HEK293 (cell line): ENCODE measurements around the gene LCN12.
A peak's percentile ranks its signal among the peaks of the same experiment; 100 is the strongest.

ENCODE experiments used
- CTCF ChIA-PET: fragments of 350-600 bp; formaldehyde crosslinking; extraction: SDS; loops from one replicate; lab custom pipeline; 2021; ENCODE audit warnings: antibody characterized with exemption; lab: Yijun Ruan, JAX
- POLR2A ChIA-PET: fragments of 300-600 bp; formaldehyde crosslinking; extraction: SDS; loops from one replicate; lab custom pipeline; 2020; ENCODE audit warnings: antibody characterized with exemption, inconsistent platforms; lab: Yijun Ruan, JAX
- H3K27ac ChIP-seq: fragments of 200-500 bp; sonication (Bioruptor generic); 2 replicates; pipeline ENCODE4 v1.5.1; 2014; ENCODE audit warnings: low read depth, low read length, control low read depth, inconsistent platforms; ENCODE audit errors: extremely low read depth
- H3K36me3 ChIP-seq, 2 experiments: fragments of 200-500 bp in 1 of 2; sonication (Bioruptor generic) in 1 of 2; 1 replicate in 1 of 2; 2 replicates in 1 of 2; pipeline ENCODE4 v1.5.1; 2014 to 2017; ENCODE audit warnings: inconsistent platforms in 2 of 2, low read length in 2 of 2; ENCODE audit not compliant: control insufficient read depth in 2 of 2, insufficient read depth in 1 of 2
- H3K4me1 ChIP-seq: fragments of 200-500 bp; sonication (Bioruptor generic); 2 replicates; pipeline ENCODE4 v1.5.1; 2014; ENCODE audit warnings: mild to moderate bottlenecking, low read length, inconsistent platforms; ENCODE audit not compliant: control insufficient read depth, insufficient read depth
- H3K4me3 ChIP-seq: 2 replicates; pipeline ENCODE4 v1.5.1; 2011; ENCODE audit warnings: low read depth, mild to moderate bottlenecking, control low read depth, low read length, moderate library complexity
- H3K9me3 ChIP-seq: fragments of 200-500 bp; sonication (Bioruptor generic); 2 replicates; pipeline ENCODE4 v1.5.1; 2014; ENCODE audit warnings: low read depth, low read length, inconsistent platforms; ENCODE audit not compliant: control insufficient read depth, insufficient read depth
- TCF7L2 ChIP-seq: IDR thresholded peaks from 2 replicates; pipeline ENCODE4 v1.6.1; 2011; ENCODE audit warnings: low read depth, mild to moderate bottlenecking, inconsistent platforms, low read length, moderate library complexity, borderline replicate concordance
- ZBTB1 ChIP-seq: fragments of 450-650 bp; formaldehyde crosslinking; IDR thresholded peaks from 2 replicates; pipeline ENCODE4 v1.5.1; 2016; ENCODE audit warnings: missing biosample characterization, missing genetic modification characterization
- ZFP69B ChIP-seq: fragments of 450-650 bp; formaldehyde crosslinking; IDR thresholded peaks from 2 replicates; pipeline ENCODE4 v1.5.1; 2016; ENCODE audit warnings: missing biosample characterization, missing genetic modification characterization
- ZNF138 ChIP-seq: fragments of 450-650 bp; formaldehyde crosslinking; IDR thresholded peaks from 2 replicates; pipeline ENCODE4 v1.5.1; 2016; ENCODE audit warnings: missing biosample characterization, missing genetic modification characterization, borderline replicate concordance
- ZNF394 ChIP-seq: fragments of 450-650 bp; formaldehyde crosslinking; IDR thresholded peaks from 2 replicates; pipeline ENCODE4 v1.5.1; 2016; ENCODE audit warnings: missing biosample characterization, missing genetic modification characterization, mild to moderate bottlenecking, moderate library complexity, borderline replicate concordance
- ZNF561 ChIP-seq: fragments of 450-650 bp; IDR thresholded peaks from 2 replicates; pipeline ENCODE4 v1.5.1; 2018; ENCODE audit warnings: missing biosample characterization, missing genetic modification characterization, borderline replicate concordance
- ZNF654 ChIP-seq: fragments of 450-650 bp; formaldehyde crosslinking; IDR thresholded peaks from 2 replicates; pipeline ENCODE4 v1.5.1; 2016; ENCODE audit warnings: low read depth, missing biosample characterization, missing genetic modification characterization
- ZNF660 ChIP-seq: fragments of 450-650 bp; IDR thresholded peaks from 2 replicates; pipeline ENCODE4 v1.5.1; 2018; ENCODE audit warnings: missing biosample characterization, mild to moderate bottlenecking, missing genetic modification characterization
- ZNF664 ChIP-seq: fragments of 450-650 bp; formaldehyde crosslinking; IDR thresholded peaks from 2 replicates; pipeline ENCODE4 v1.5.1; 2016; ENCODE audit warnings: missing biosample characterization, missing genetic modification characterization
- ZNF843 ChIP-seq: fragments of 450-650 bp; formaldehyde crosslinking; IDR thresholded peaks from 2 replicates; pipeline ENCODE4 v1.5.1; 2016; ENCODE audit warnings: missing biosample characterization, missing genetic modification characterization
- ZXDB ChIP-seq: fragments of 450-650 bp; formaldehyde crosslinking; IDR thresholded peaks from 2 replicates; pipeline ENCODE4 v1.5.1; 2016; ENCODE audit warnings: missing biosample characterization, missing genetic modification characterization
- TF ChIP-seq, protein P1 (sequence below): fragments of 450-650 bp; formaldehyde crosslinking; IDR thresholded peaks from 2 replicates; pipeline ENCODE4 v1.5.1; 2017; ENCODE audit warnings: missing biosample characterization, missing genetic modification characterization
- TF ChIP-seq, protein P2 (sequence below): fragments of 450-650 bp; IDR thresholded peaks from 2 replicates; pipeline ENCODE4 v1.5.1; 2018; ENCODE audit warnings: missing biosample characterization, missing genetic modification characterization
- TF ChIP-seq, protein P3 (sequence below): fragments of 450-650 bp; formaldehyde crosslinking; IDR thresholded peaks from 2 replicates; pipeline ENCODE4 v1.5.1; 2016; ENCODE audit warnings: missing biosample characterization, missing genetic modification characterization, low read depth
- TF ChIP-seq, protein P4 (sequence below): fragments of 450-650 bp; formaldehyde crosslinking; IDR thresholded peaks from 2 replicates; pipeline ENCODE4 v1.5.1; 2017; ENCODE audit warnings: missing biosample characterization, missing genetic modification characterization
- TF ChIP-seq, protein P5 (sequence below): fragments of 450-650 bp; formaldehyde crosslinking; optimal IDR thresholded peaks from 2 replicates; pipeline ENCODE3; 2016; ENCODE audit warnings: missing biosample characterization, mild to moderate bottlenecking, missing genetic modification characterization
- TF ChIP-seq, protein P6 (sequence below): fragments of 450-650 bp; formaldehyde crosslinking; IDR thresholded peaks from 2 replicates; pipeline ENCODE4 v1.5.1; 2016; ENCODE audit warnings: missing biosample characterization, missing genetic modification characterization, borderline replicate concordance

LCN12 gene

DNA sequence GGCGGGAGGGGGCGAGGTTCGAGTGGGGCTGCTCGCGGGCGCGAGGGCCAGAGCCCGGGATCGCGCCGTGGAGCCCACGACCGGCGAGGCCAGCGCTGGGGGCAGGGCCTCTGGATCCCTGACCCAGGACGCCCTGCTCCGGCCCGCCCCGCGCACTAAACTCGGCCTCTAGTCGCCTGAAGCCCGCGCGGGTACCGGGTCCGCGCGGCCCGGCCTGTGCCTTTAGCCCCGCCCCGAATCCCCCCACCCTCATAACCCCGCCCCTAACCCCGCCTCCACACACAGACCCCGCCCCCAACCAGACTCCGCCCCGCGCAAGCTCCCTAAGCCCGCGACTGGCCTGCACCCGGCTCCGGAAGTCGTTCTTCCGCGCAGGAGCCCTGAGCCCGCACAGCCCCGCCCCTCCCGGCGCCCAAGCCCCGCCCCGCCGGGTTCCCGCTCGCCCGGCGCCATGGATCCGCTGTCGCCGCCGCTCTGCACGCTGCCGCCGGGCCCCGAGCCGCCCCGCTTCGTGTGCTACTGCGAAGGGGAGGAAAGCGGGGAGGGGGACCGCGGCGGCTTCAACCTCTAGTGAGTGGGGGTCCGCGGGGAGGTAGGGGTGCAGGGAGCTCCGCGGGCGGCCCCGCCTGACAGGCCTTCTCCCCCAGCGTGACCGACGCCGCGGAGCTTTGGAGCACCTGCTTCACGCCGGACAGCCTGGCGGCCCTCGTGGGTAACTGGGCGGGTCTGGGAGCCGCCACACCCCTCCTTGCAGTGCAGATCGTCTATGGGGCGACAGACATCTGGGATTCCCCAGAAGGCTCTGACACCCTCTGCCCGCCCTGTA is 40.1 kb downstream of the LCN12 start, which contains the start of gene PAXX (continued):
- TF ChIP-seq, protein P1, sequence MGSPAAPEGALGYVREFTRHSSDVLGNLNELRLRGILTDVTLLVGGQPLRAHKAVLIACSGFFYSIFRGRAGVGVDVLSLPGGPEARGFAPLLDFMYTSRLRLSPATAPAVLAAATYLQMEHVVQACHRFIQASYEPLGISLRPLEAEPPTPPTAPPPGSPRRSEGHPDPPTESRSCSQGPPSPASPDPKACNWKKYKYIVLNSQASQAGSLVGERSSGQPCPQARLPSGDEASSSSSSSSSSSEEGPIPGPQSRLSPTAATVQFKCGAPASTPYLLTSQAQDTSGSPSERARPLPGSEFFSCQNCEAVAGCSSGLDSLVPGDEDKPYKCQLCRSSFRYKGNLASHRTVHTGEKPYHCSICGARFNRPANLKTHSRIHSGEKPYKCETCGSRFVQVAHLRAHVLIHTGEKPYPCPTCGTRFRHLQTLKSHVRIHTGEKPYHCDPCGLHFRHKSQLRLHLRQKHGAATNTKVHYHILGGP (tag by site-specific recombination) = no peak
- peak; percentile 87 for TF ChIP-seq ZNF394 (tag by site-specific recombination)
- TF ChIP-seq ZNF843 (tag by site-specific recombination) = 0 out of 2 replicates have a peak, but pooled peaks have one; percentile 11
- TF ChIP-seq ZNF138 = no peak
- no peak; the same call in none of the 2 replicates for TF ChIP-seq ZNF660
- 0 out of 2 replicates have a peak, but pooled peaks have one; percentile 38 for TF ChIP-seq ZBTB1 (tag by site-specific recombination)
- TF ChIP-seq, protein P2, sequence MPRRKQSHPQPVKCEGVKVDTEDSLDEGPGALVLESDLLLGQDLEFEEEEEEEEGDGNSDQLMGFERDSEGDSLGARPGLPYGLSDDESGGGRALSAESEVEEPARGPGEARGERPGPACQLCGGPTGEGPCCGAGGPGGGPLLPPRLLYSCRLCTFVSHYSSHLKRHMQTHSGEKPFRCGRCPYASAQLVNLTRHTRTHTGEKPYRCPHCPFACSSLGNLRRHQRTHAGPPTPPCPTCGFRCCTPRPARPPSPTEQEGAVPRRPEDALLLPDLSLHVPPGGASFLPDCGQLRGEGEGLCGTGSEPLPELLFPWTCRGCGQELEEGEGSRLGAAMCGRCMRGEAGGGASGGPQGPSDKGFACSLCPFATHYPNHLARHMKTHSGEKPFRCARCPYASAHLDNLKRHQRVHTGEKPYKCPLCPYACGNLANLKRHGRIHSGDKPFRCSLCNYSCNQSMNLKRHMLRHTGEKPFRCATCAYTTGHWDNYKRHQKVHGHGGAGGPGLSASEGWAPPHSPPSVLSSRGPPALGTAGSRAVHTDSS (tag by site-specific recombination) = no peak
- TF ChIP-seq, protein P3, sequence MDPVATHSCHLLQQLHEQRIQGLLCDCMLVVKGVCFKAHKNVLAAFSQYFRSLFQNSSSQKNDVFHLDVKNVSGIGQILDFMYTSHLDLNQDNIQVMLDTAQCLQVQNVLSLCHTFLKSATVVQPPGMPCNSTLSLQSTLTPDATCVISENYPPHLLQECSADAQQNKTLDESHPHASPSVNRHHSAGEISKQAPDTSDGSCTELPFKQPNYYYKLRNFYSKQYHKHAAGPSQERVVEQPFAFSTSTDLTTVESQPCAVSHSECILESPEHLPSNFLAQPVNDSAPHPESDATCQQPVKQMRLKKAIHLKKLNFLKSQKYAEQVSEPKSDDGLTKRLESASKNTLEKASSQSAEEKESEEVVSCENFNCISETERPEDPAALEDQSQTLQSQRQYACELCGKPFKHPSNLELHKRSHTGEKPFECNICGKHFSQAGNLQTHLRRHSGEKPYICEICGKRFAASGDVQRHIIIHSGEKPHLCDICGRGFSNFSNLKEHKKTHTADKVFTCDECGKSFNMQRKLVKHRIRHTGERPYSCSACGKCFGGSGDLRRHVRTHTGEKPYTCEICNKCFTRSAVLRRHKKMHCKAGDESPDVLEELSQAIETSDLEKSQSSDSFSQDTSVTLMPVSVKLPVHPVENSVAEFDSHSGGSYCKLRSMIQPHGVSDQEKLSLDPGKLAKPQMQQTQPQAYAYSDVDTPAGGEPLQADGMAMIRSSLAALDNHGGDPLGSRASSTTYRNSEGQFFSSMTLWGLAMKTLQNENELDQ (tag by site-specific recombination) = no peak
- TF ChIP-seq ZXDB (tag by site-specific recombination) = peak; percentile 64; the same call in 1 of the 2 replicates
- no peak for TF ChIP-seq ZNF654 (tag by site-specific recombination)
- no peak for TF ChIP-seq TCF7L2
- TF ChIP-seq, protein P4, sequence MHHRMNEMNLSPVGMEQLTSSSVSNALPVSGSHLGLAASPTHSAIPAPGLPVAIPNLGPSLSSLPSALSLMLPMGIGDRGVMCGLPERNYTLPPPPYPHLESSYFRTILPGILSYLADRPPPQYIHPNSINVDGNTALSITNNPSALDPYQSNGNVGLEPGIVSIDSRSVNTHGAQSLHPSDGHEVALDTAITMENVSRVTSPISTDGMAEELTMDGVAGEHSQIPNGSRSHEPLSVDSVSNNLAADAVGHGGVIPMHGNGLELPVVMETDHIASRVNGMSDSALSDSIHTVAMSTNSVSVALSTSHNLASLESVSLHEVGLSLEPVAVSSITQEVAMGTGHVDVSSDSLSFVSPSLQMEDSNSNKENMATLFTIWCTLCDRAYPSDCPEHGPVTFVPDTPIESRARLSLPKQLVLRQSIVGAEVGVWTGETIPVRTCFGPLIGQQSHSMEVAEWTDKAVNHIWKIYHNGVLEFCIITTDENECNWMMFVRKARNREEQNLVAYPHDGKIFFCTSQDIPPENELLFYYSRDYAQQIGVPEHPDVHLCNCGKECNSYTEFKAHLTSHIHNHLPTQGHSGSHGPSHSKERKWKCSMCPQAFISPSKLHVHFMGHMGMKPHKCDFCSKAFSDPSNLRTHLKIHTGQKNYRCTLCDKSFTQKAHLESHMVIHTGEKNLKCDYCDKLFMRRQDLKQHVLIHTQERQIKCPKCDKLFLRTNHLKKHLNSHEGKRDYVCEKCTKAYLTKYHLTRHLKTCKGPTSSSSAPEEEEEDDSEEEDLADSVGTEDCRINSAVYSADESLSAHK (tag by site-specific recombination) = 0 out of 2 replicates have a peak, but pooled peaks have one; percentile 10
- TF ChIP-seq, protein P5, sequence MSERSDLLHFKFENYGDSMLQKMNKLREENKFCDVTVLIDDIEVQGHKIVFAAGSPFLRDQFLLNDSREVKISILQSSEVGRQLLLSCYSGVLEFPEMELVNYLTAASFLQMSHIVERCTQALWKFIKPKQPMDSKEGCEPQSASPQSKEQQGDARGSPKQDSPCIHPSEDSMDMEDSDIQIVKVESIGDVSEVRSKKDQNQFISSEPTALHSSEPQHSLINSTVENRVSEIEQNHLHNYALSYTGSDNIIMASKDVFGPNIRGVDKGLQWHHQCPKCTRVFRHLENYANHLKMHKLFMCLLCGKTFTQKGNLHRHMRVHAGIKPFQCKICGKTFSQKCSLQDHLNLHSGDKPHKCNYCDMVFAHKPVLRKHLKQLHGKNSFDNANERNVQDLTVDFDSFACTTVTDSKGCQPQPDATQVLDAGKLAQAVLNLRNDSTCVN (tag by site-specific recombination) = peak; percentile 70
- TF ChIP-seq ZNF664 = no peak
- TF ChIP-seq, all 188 proteins: peak for 54

DNA sequence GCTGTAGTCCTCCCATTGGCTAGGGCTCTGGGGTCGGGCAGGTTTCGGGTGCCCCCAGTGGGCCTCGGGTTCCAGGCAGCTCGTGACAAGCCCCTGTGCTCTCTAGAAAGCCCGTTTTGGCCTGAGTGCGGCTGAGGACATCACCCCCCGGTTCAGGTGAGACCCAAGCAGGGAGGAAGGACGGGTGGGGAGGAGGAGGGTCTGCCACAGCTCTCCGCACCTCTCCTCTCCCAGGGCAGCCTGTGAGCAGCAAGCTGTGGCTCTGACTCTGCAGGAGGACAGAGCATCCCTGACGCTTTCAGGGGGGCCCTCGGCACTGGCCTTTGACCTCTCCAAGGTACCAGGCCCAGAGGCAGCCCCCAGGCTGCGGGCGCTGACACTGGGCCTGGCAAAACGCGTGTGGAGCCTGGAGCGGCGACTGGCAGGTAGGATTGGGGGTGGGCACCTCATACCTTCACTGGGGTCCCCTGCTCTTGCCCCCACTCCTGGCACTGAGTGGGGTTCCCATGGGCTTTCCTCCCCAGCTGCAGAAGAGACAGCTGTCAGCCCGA is 40.8 kb downstream of the LCN12 start:
- Histone ChIP-seq H3K4me3 (peak overlapping the region; percentile 72), H3K36me3 (peaks cover 0 to 18% of the 10 kb centered on the region in 2 experiments; a peak in 1 of 3 replicates), H3K9me3 (no peaks in the 10 kb centered on the region), H3K4me1 (peaks cover 5% of the 10 kb centered on the region), H3K27ac (peak overlapping the region; percentile 83)
- ChIA-PET POLR2A (interaction anchor here (0.6 to 2.8 kb wide), 22 partner anchors 9 to 464 kb away, joined by 3 to 25 read pairs (median 5); partner anchors contain the start of genes EDF1, FBXW5, MAN1B1 and PTGDS), CTCF (interaction anchor here (0.7 to 2.9 kb wide), 9 partner anchors 12 to 206 kb away, joined by 3 to 28 read pairs (median 4); no protein-coding TSS in a partner anchor)
- no peak for TF ChIP-seq ZNF561 (tag by site-specific recombination)
- TF ChIP-seq, protein P6, sequence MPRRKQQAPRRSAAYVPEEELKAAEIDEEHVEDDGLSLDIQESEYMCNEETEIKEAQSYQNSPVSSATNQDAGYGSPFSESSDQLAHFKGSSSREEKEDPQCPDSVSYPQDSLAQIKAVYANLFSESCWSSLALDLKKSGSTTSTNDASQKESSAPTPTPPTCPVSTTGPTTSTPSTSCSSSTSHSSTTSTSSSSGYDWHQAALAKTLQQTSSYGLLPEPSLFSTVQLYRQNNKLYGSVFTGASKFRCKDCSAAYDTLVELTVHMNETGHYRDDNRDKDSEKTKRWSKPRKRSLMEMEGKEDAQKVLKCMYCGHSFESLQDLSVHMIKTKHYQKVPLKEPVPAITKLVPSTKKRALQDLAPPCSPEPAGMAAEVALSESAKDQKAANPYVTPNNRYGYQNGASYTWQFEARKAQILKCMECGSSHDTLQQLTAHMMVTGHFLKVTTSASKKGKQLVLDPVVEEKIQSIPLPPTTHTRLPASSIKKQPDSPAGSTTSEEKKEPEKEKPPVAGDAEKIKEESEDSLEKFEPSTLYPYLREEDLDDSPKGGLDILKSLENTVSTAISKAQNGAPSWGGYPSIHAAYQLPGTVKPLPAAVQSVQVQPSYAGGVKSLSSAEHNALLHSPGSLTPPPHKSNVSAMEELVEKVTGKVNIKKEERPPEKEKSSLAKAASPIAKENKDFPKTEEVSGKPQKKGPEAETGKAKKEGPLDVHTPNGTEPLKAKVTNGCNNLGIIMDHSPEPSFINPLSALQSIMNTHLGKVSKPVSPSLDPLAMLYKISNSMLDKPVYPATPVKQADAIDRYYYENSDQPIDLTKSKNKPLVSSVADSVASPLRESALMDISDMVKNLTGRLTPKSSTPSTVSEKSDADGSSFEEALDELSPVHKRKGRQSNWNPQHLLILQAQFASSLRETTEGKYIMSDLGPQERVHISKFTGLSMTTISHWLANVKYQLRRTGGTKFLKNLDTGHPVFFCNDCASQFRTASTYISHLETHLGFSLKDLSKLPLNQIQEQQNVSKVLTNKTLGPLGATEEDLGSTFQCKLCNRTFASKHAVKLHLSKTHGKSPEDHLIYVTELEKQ (tag by site-specific recombination) = no peak
- no peak for TF ChIP-seq ZNF138
- no peak for TF ChIP-seq ZFP69B (tag by site-specific recombination)
